ENCODE results near the gene TTBK1. TPM values are rescaled to one million over a fixed set of nuclear protein-coding genes. Genes with fewer than 3 reads are reported as not detected.

TTBK1 gene
- total and polyA plus RNA-seq, 12 donors = 0.17 to 5.4 (median 0.65) TPM

DNA sequence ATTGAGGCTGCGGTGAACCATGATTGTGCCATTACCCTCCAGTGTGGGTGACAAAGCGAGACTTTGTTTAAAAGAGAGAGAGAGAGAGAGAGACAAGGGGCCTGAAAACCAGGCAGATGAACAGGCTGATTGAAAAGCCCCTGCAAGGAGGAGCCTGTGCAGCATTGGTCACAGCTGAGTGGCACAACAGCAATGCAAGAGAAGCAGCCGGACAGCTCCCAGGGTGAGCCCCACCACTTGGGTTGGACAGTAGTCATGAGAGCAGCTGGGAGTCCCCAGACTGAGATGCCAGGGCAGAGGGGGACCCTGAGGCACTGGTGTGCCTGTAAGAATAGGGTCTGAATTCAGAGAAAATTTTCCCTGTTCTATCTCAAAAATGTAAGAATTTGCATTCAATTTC, 24.2 kb upstream of the TTBK1 start:
- intact Hi-C loops (cut with DNase I) = no loop called here
- H3K9me3 ChIP-seq (replicated peaks in 1 of 3) = no peaks in the 10 kb centered on the region
- no peak overlapping the region for H3K4me3 ChIP-seq
- 93 to 97% (median 95%) methylated on average over 3 of the region's 3 CpGs for WGBS, 4 donors
- peaks cover 0 to 41% of the 10 kb centered on the region in 2 donors for H3K36me3 ChIP-seq (replicated peaks in 1 of 2)
- DNase-seq = no peak
- H3K27me3 ChIP-seq = no peaks in the 10 kb centered on the region
- H3K4me1 ChIP-seq (replicated peaks in 1 of 2) = no peaks in the 10 kb centered on the region
- no peak overlapping the region for H3K27ac ChIP-seq
- TF ChIP-seq, protein P1, sequence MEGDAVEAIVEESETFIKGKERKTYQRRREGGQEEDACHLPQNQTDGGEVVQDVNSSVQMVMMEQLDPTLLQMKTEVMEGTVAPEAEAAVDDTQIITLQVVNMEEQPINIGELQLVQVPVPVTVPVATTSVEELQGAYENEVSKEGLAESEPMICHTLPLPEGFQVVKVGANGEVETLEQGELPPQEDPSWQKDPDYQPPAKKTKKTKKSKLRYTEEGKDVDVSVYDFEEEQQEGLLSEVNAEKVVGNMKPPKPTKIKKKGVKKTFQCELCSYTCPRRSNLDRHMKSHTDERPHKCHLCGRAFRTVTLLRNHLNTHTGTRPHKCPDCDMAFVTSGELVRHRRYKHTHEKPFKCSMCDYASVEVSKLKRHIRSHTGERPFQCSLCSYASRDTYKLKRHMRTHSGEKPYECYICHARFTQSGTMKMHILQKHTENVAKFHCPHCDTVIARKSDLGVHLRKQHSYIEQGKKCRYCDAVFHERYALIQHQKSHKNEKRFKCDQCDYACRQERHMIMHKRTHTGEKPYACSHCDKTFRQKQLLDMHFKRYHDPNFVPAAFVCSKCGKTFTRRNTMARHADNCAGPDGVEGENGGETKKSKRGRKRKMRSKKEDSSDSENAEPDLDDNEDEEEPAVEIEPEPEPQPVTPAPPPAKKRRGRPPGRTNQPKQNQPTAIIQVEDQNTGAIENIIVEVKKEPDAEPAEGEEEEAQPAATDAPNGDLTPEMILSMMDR (IDR thresholded peaks at IDR 0.05) = no peak
- TF ChIP-seq POLR2A (IDR thresholded peaks at IDR 0.05) = no peak

DNA sequence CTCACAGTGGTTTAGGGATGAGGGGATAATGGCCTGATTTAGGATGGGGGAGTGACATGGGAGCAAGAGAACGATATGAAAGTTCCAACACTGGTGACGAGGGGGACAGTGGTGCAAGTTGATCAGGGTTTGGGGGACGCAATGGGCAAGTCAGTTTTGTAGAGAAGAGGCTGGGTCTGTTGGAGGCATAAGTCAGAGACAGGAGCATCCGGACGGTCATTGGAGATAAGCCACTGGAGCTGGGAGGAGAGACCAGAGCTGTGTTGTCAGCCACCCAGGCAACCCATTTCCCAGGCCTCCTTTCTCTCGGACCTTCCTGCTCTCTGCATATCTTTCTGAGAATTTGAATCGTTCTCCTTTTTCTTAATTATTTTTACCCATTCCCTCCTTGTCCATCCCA, 23.5 kb upstream of the TTBK1 start:
- 88 to 94% (median 89%) methylated on average over 7 of the region's 7 CpGs for WGBS, 4 donors
- TF ChIP-seq POLR2A (IDR thresholded peaks at IDR 0.05) = no peak
- TF ChIP-seq, protein P1 (IDR thresholded peaks at IDR 0.05) = no peak
- no peaks in the 10 kb centered on the region for H3K27me3 ChIP-seq
- no peak for DNase-seq
- no peak overlapping the region for H3K4me3 ChIP-seq
- H3K27ac ChIP-seq = no peak overlapping the region
- peaks cover 0 to 39% of the 10 kb centered on the region in 2 donors for H3K36me3 ChIP-seq (replicated peaks in 1 of 2)
- intact Hi-C loops (cut with DNase I) = no loop called here
- H3K9me3 ChIP-seq (replicated peaks in 1 of 3) = no peaks in the 10 kb centered on the region
- no peaks in the 10 kb centered on the region for H3K4me1 ChIP-seq (replicated peaks in 1 of 2)

DNA sequence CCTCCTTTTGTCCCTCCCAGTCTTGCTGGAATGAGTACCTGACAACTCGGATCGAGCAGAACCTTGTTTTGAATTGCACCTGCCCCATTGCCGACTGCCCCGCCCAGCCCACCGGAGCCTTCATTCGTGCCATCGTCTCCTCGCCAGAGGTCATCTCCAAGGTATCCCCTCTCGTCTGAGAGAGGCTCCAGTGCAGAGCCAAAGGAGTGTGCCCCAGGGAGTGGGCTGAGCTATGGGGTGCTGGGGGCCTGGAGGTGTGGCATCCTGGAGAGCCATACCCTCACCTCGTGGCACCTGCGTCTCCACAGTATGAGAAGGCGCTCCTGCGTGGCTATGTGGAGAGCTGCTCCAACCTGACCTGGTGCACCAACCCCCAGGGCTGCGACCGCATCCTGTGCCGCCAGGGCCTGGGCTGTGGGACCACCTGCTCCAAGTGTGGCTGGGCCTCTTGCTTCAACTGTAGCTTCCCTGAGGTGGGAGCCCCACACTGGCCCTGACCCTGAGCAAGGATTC, 22.8 kb upstream of the TTBK1 start:
- WGBS, 4 donors = 91 to 95% (median 92%) methylated on average over 13 to 16 of the region's 16 CpGs
- Histone ChIP-seq H3K9me3 (replicated peaks in 1 of 3) (no peaks in the 10 kb centered on the region), H3K4me1 (replicated peaks in 1 of 2) (no peaks in the 10 kb centered on the region), H3K27ac (no peak overlapping the region), H3K36me3 (replicated peaks in 1 of 2) (peaks cover 0 to 37% of the 10 kb centered on the region in 2 donors), H3K27me3 (no peaks in the 10 kb centered on the region), H3K4me3 (no peak overlapping the region)
- intact Hi-C loops (cut with DNase I) = no loop called here
- no peak for DNase-seq
- TF ChIP-seq POLR2A (IDR thresholded peaks at IDR 0.05) = no peak
- TF ChIP-seq, protein P1 (IDR thresholded peaks at IDR 0.05) = no peak

DNA sequence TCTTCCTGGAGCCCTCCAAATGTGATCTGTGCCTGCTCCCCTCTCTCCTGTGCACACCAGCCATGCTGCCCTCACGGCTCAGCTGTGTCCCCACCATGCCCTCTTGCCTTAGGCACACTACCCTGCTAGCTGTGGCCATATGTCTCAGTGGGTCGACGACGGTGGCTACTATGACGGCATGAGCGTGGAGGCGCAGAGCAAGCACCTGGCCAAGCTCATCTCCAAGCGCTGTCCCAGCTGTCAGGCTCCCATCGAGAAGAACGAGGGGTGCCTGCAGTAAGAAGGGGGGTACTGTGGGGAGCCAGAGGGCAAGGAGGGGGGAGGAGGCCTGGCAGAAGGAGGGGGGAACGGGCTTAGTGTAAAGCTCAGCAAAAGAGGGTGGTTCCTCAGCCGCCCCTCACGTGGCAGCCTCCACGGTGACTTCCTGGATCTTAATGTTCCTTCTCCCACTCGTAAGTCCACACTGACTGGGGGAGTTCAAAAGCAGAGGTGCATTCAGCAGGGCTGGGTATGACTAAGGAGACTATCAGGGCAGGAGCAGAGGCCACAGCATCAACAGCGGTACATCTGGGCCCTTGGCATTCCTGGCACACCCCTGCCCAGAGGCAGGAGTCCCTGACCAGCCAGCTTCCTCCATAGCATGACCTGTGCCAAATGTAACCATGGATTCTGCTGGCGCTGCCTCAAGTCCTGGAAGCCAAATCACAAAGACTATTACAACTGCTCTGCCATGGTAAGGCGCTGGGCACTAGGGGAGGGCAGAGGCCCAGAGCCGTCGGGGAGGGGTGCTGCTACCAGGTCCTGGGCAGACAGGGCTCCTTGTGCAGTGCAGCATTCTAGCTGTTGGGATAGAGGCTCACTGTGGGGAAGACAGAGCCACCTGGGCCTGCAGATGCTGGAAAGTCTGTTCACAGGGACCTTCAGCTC, 22.0 kb upstream of the TTBK1 start:
- no peak overlapping the region for H3K4me3 ChIP-seq
- H3K27me3 ChIP-seq = no peaks in the 10 kb centered on the region
- no peaks in the 10 kb centered on the region for H3K4me1 ChIP-seq (replicated peaks in 1 of 2)
- intact Hi-C loops (cut with DNase I) = no loop called here
- H3K27ac ChIP-seq = no peak overlapping the region
- DNase-seq = peak in 2 of 7 donors; percentile 12 to 21
- H3K9me3 ChIP-seq (replicated peaks in 1 of 3) = no peaks in the 10 kb centered on the region
- TF ChIP-seq, protein P1 (IDR thresholded peaks at IDR 0.05) = no peak
- no peak for TF ChIP-seq POLR2A (IDR thresholded peaks at IDR 0.05)
- H3K36me3 ChIP-seq (replicated peaks in 1 of 2) = peaks cover 0 to 30% of the 10 kb centered on the region in 2 donors
- 83 to 87% (median 86%) methylated on average over 19 to 20 of the region's 20 CpGs for WGBS, 4 donors
